Stimulated activated CD8-positive, alpha-beta memory T cell treated with anti-CD3 and anti-CD28 coated beads, Interleukin-12 subunit alpha, Interleukin-12 subunit beta, amount 100 ng/mL, for 24 hours (primary cell): ENCODE measurements around the gene MED16.
"Not testable (repeated sequence)": the region's sequence is repeated elsewhere in the genome, so short reads cannot be mapped to it uniquely, and the experiment has no call there.

Source experiments
- DNase-seq: peaks from one replicate; pipeline ENCODE4 v3.0.0-alpha.2; 2020; ENCODE audit errors: extremely low read depth

MED16 gene

DNA sequence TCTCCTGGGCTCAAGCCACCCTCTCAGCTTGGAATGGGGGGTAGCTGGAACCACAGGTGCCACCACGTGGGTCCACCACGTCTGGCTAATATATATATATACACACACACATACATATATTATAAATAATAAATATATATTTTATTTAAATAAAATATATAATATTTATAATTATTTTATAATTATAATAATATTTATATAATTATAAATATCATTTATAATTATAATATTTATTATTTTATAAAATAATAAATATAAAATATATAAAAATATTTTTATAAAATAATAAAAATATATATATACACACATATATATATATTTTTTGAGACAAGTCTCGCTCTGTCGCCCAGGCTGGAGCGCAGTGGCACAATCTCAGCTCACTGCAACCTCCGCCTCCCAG is 38.4 kb downstream of the MED16 start:
- DNase-seq: no peak

- DNase-seq: not testable (repeated sequence)
Measured at GRCh38 chr19:853614-854220, 39.3 kb downstream of the MED16 start.

DNA sequence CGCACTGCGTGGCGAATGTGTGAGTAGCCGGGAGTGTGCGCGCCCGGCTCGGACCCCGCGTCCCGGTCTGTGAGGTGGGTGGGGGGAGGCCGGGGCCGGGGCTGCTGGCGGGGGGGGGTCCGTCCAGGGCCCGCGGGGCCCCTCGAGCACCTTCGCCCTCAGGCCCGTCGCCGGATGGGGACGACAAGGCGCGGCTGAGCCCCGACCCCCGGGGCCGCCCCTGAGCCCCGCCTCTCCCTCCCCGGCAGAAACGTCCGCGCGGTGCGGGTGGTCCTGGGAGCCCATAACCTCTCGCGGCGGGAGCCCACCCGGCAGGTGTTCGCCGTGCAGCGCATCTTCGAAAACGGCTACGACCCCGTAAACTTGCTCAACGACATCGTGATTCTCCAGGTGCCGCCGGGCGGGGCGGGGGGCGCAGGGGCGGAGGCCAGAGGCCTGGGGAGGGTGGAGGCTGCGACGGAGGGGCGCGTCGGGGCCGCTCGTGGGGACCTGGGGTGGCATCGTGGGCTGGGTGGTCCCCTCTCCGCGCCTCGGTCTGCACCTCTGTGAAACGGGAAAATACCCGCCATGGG is 39.9 kb downstream of the MED16 start:
- no peak for DNase-seq

- DNase-seq: no peak
Measured at GRCh38 chr19:852136-853013, 40.6 kb downstream of the MED16 start, which contains the start of gene ELANE. Gene ELANE (plus strand): TSS chr19:852303. CDS start chr19:852329, 26 bp downstream.

GRCh38 chr19:850979-851335 is 42.0 kb downstream of the MED16 start:
- DNase-seq: no peak

DNA sequence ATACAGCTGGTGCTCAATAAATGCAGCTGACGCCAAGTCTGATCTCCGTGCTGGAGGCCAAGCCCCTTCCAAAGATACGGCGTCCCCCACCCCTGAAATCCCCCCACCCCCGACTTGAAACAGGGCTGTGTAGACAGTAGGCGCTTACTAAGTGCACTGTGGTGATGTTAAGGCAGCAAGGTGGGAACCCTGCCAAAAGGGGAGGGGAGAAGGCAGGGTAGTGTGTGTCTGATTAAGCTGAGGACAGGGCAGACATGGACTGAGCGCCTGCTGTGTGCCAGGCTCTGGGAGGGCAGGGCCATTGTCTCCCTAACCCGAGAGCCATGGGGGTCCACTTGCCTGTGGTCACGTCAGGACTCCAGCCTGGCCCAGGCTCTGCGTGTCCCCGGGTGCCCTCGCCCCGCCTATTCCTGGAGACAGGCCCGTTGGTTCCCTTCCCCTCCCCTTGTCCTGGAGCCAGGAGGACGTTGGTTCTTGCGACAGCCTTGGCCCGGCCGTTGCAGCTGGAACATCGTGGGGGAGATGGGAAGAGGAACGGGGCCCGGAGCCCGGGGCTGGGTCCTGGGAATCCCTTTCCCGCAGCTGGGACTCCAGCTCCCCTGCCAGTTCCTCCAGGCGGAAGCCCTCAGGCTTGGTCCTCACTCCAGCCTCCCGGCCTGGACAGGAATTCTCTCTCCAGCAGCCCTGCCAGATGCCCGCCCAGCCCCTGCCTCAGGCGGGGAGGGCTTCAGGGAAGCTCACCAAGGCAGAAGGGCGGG is 42.6 kb downstream of the MED16 start:
- no peak for DNase-seq

GRCh38 chr19:849195-849594 is 43.8 kb downstream of the MED16 start:
- DNase-seq: not testable (repeated sequence)

DNA sequence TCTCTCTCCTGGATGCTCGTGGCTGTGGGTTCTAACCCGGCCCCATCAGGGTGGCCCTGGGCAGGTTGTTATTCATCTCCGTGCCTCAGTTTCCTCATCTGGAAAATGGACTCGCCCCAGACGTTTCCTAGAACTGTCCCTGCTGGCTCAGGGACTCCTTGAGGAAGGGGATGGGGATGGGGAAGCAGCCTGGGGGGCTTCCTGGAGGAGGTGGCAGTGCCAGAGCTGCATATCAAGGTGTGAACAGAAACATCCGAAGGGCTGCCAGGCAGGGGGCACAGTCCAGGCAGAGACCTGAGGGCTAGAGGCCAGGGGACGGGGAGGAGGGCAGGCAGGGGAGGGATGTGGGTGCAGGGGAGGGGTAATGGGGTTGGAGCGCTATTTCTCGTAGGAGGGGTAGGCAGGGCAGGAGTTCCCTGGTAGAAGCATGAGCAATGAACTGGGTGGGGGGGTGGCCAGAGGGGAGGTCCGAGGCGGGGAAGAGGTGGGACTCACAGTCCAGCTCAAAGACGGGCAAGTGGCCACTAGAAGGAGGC is 44.5 kb downstream of the MED16 start:
- DNase-seq: no peak

GRCh38 chr19:845707-846521 is 47.1 kb downstream of the MED16 start:
- no peak for DNase-seq

DNA sequence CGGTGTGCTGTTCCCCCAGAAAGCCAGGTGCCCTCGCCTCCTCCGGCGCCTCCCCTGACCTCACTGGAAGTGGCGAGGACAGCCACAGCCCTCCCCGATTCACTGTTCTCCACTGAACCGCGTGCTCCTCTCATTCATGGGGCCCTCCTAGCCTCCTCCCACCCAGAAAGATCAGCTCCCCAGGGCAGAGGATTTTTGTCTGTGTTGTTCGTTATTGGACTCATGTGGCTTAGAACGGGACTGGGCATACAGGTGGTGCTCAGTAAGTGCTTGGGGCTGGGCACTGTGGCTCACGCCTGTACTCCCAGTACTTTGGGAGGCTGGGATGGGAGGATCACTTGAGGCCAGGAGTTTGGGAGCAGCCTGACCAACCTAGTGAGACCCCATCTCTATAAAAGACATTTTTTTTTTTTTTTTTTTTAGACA is 48.4 kb downstream of the MED16 start:
- DNase-seq: no peak

GRCh38 chr19:843836-844545 is 49.0 kb downstream of the MED16 start:
- no peak for DNase-seq

DNA sequence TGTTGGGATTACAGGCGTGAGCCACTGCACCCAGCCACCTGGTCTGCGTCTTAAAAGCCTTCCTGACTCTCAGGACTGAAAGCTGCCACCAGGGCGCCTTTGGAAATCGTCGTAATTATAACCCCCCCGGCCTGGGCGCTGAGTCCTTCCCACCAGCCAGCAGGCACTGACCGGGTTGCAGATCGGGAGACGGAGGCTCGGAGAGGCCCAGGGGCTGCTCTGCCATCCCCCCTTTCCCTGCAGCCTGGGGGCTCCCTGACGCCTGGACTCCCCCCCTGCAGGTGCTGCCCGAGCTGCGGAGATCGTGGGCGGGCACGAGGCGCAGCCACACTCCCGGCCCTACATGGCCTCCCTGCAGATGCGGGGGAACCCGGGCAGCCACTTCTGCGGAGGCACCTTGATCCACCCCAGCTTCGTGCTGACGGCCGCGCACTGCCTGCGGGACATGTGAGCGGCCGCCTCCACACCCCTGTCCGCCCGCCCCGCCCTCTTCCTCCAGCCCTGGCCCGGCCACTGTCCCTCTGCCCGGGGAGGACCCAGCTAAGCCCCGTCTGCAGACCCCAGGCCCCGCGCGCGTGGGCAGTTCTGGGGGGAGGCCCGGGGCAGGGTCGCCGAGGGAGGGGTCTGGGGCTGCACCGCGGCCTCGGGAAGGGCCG is 49.7 kb downstream of the MED16 start:
- DNase-seq: no peak

DNA sequence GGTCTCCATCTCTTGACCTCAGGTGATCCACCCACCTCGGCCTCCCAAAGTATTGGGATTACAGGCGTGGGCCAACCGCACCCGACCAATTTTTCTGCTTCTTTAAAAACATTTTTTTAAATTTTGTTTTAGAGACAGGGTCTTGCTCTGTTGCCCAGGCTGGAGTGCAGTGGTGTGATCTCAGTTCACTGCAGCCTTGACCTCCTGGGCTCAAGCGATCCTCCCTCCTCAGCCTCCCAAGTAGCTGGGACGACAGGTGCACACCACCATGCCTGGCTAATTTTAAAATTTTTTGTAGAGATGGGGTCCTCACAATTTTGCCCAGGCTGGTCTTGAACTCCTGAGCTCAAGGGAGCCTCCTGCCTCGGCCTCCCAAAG is 50.2 kb downstream of the MED16 start:
- DNase-seq: not testable (repeated sequence)

GRCh38 chr19:840519-841206 is 52.3 kb downstream of the MED16 start, which contains the start of gene PRTN3:
Gene PRTN3 (plus strand): TSS chr19:840999. CDS start chr19:841009, 10 bp downstream.
- DNase-seq: no peak

- no peak for DNase-seq
Measured at GRCh38 chr19:835210-835810, 57.7 kb downstream of the MED16 start.

DNA sequence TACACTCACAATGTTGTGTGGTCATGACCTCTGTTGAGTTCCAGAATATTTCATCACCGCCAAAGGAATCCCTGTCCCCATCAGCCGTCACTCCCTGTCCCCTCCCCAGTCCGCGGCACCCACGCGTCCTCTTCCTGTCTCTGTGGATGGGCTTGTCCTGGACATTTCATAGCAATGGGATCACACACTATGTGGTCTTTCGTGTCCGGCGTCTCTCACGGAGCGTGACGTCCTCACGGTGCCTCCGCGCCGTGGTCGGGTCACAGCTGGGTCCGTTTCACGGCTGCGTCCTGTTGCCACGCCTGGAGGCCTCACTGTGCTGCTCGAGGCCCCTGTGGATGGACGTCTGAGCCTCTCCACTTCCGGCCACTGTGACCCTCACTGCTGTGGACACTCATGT is 58.8 kb downstream of the MED16 start:
- DNase-seq: no peak

- DNase-seq: no peak
Measured at GRCh38 chr19:831407-832369, 61.3 kb downstream of the MED16 start.
